NCI-H128 (cell line): ENCODE results near the gene EPHB1.

Source experiments
- DNase-seq: peaks from one replicate; lab custom pipeline; 2025; ENCODE audit not compliant: unreplicated experiment; lab: John Stamatoyannopoulos, UW

EPHB1 gene

GRCh38 chr3:135078283-135078682 is 283.2 kb downstream of the EPHB1 start:
- DNase-seq = no peak

DNA sequence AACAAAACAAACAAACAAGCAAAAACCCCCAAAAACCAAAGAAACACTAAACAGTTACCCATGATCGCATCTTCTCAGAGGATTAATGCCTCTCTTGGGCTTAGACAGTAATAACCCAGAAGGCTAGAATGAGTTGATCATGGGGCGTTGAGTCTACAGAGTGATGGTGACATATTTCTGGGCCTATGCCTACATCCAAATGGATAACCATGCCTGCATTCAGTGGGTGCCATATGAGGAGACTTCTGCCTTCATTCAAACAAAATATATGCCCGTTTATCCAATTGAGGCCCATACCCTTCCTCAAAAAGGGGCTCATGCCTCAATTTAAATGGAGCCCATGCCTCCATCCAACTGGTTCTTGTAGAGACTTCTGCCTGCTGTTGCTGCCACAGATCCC is 284.0 kb downstream of the EPHB1 start:
- no peak for DNase-seq

- no peak for DNase-seq
These were observed 286.4 kb downstream of the EPHB1 start for GRCh38 chr3:135081451-135081850.

DNA sequence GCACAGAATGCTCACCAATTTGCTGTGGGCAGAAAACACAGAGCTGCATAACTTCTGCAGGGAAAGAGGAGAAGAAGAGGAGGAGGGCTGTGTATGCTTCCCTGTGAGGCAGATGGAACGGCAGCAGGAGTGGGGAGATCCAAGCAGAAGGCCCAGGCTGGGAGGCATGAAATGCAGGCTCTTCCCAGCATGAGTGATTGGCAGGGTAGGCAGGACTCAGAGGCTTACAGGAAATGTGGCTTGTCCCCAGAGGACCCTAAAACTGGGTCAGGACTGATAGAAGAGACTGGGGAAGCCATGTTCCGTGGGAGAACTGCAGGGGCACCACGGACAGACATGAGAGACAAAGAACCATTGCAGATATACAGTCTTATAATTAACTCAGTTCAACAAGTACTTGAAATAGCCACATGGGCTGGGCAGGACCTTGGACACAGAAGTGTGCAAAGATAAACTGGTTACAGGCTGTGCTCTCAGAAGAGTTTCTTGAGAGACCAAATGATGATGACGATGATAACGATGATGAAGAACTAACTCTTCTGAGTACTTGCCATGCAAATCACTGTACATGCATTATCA is 286.9 kb downstream of the EPHB1 start:
- DNase-seq = no peak

- no peak for DNase-seq
These were observed 287.6 kb downstream of the EPHB1 start for GRCh38 chr3:135082706-135083105.

- DNase-seq = no peak
These were observed 288.1 kb downstream of the EPHB1 start for GRCh38 chr3:135083179-135083578.

- no peak for DNase-seq
These were observed 288.7 kb downstream of the EPHB1 start for GRCh38 chr3:135083756-135084155.

- DNase-seq = no peak
These were observed 289.3 kb downstream of the EPHB1 start for GRCh38 chr3:135084405-135084804.

GRCh38 chr3:135084976-135085375 is 289.9 kb downstream of the EPHB1 start:
- DNase-seq = no peak

GRCh38 chr3:135085652-135086436 is 290.8 kb downstream of the EPHB1 start:
- DNase-seq = no peak

- DNase-seq = no peak
These were observed 292.7 kb downstream of the EPHB1 start for GRCh38 chr3:135087782-135088181.

DNA sequence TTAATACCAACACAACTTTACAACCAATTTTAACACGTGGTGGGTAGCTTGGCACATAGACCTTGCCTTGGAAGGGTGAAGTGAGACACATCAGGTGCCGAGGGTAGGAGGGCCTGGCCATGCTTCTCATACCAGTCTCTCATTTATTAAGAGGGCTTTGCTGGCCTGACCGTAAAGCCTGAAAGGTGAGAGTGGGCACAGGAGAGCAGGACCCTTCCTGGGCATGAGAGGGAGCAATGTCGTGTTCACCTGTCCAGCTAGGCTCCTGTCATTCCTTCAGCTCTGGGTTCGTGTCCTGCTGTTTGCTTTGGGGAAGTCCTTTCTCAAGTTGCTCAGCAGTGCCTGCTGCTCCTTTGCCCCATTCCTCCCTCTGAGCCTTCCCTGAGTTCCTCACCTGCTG is 294.4 kb downstream of the EPHB1 start:
- DNase-seq = no peak

GRCh38 chr3:135090020-135090717 is 295.1 kb downstream of the EPHB1 start:
- DNase-seq = no peak

- no peak for DNase-seq
These were observed 296.9 kb downstream of the EPHB1 start for GRCh38 chr3:135091946-135092345.

- no peak for DNase-seq
These were observed 298.1 kb downstream of the EPHB1 start for GRCh38 chr3:135093121-135093520.

- no peak for DNase-seq
These were observed 302.4 kb downstream of the EPHB1 start for GRCh38 chr3:135097276-135097946.

GRCh38 chr3:135099734-135100355 is 304.8 kb downstream of the EPHB1 start:
- no peak for DNase-seq

GRCh38 chr3:135100366-135100765 is 305.3 kb downstream of the EPHB1 start:
- DNase-seq = no peak

DNA sequence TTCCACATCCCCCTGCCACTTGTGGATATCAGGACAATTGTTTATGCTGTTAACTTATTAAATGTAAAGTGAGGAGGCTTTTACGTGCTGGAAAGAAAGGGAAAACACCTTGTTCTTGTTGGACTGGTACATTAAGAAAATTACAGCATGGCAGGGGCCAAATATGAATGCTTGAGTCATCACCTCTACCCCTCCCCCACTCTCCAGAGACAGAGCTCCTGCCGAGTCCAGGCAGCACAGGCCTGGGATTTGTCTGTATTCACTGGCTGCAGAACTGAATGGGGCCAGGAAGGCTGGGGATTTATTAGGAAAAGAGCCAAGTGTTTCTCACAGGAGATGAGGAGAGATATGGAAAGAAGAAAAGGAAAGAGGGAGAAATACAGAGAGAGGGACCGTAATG is 308.9 kb downstream of the EPHB1 start:
- no peak for DNase-seq

- no peak for DNase-seq
These were observed 311.4 kb downstream of the EPHB1 start for GRCh38 chr3:135106445-135106844.

DNA sequence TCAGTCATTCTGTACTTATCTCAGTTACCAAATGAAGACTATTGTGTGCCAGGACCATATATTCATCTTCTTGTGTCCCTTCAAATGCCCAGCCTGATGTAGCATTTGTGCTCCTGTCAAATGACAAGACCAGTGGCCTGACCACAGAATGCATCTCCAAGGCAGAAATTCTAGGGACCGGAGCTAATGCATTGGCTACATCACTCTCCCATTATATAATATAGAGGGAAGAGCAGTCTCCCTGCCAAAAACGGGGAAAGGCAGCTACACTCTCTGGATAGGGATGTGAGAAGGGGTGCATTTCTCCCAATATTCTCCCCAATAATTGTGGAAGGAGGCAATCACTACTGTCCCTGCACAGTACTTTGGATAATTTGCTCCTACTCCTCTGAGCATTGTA is 312.0 kb downstream of the EPHB1 start:
- no peak for DNase-seq
